IMR-90 (cell line): ENCODE results near the gene STAT4. TPM values are rescaled to one million over a fixed set of nuclear protein-coding genes. Genes with fewer than 3 reads are reported as not detected.

ENCODE experiments used
- ATAC-seq: fragments of 200-7000 bp; cut with Tn5 transposase; 2 replicates; pipeline ENCODE4 v1.9.1; 2020; ENCODE audit warnings: low read depth, mild to moderate bottlenecking, moderate library complexity
- BruUV-seq: library from RNA; stranded (reverse); fragments of 400-500 nt; replicated peaks from 2 replicates; lab custom pipeline; 2021; lab: Mats Ljungman, UMichigan
- CTCF ChIA-PET: fragments of 300-600 bp; formaldehyde crosslinking; extraction: SDS; loops from one replicate; lab custom pipeline; 2021; ENCODE audit warnings: antibody characterized with exemption; lab: Yijun Ruan, JAX
- POLR2A ChIA-PET: fragments of 300-600 bp; sonication (Branson Sonifier 250); formaldehyde crosslinking; loops from one replicate; lab custom pipeline; 2022; ENCODE audit warnings: antibody characterized with exemption; ENCODE audit not compliant: unreplicated experiment; lab: Charles Lee
- DNase-seq: peaks from one replicate; pipeline ENCODE4 v3.0.0; 2013
- H2AFZ ChIP-seq: replicated peaks from 2 replicates; pipeline ENCODE3; 2013; ENCODE audit warnings: low read length, mild to moderate bottlenecking; ENCODE audit not compliant: poor library complexity
- H2AK5ac ChIP-seq: 2 replicates; pipeline ENCODE4 v1.6.1; 2013; ENCODE audit warnings: low read depth, low read length, inconsistent platforms
- H2AK9ac ChIP-seq: replicated peaks from 2 replicates; pipeline ENCODE3; 2013; ENCODE audit warnings: mild to moderate bottlenecking, low read depth, low read length, moderate library complexity; ENCODE audit not compliant: poor library complexity
- H2BK120ac ChIP-seq: 2 replicates; pipeline ENCODE4 v1.6.1; 2013; ENCODE audit warnings: low read depth, low read length, inconsistent platforms
- H2BK15ac ChIP-seq: 3 replicates; pipeline ENCODE4 v1.6.1; 2013; ENCODE audit warnings: low read depth, low read length, inconsistent platforms
- H2BK20ac ChIP-seq: 2 replicates; pipeline ENCODE4 v1.6.1; 2013; ENCODE audit warnings: low read depth, mild to moderate bottlenecking, inconsistent platforms, low read length, moderate library complexity
- H2BK5ac ChIP-seq: 2 replicates; pipeline ENCODE4 v1.6.1; 2013; ENCODE audit warnings: mild to moderate bottlenecking, low read depth, low read length, inconsistent platforms; ENCODE audit not compliant: poor library complexity, severe bottlenecking
- H3K14ac ChIP-seq: replicated peaks from 2 replicates; pipeline ENCODE4 v1.6.1; 2013; ENCODE audit warnings: low read depth, low read length, inconsistent platforms
- H3K18ac ChIP-seq: 2 replicates; pipeline ENCODE4 v1.6.1; 2013; ENCODE audit warnings: low read depth, low read length, control low read depth
- H3K23ac ChIP-seq: 2 replicates; pipeline ENCODE4 v1.6.1; 2013; ENCODE audit warnings: low read depth, low read length, inconsistent platforms
- H3K27ac ChIP-seq: 2 replicates; pipeline ENCODE4 v1.5.1; 2013; ENCODE audit warnings: mild to moderate bottlenecking, control low read depth, low read length; ENCODE audit not compliant: insufficient read depth
- H3K27me3 ChIP-seq: 2 replicates; pipeline ENCODE4 v1.6.1; 2013; ENCODE audit warnings: low read length; ENCODE audit not compliant: control insufficient read depth, insufficient read depth
- H3K36me3 ChIP-seq: 2 replicates; pipeline ENCODE4 v1.6.1; 2013; ENCODE audit warnings: low read length, mixed read lengths; ENCODE audit not compliant: control insufficient read depth, insufficient read depth
- H3K4ac ChIP-seq: 2 replicates; pipeline ENCODE4 v1.6.1; 2013; ENCODE audit warnings: low read depth, low read length, inconsistent platforms
- H3K4me1 ChIP-seq: 2 replicates; pipeline ENCODE4 v1.6.1; 2013; ENCODE audit warnings: low read length, mixed read lengths; ENCODE audit not compliant: control insufficient read depth, insufficient read depth
- H3K4me2 ChIP-seq: 2 replicates; pipeline ENCODE4 v1.6.1; 2013; ENCODE audit warnings: low read depth, mild to moderate bottlenecking, control low read depth, low read length, moderate library complexity
- H3K4me3 ChIP-seq: 2 replicates; pipeline ENCODE4 v1.5.1; 2013; ENCODE audit warnings: low read depth, mild to moderate bottlenecking, control low read depth, low read length, moderate library complexity; ENCODE audit not compliant: insufficient read depth
- H3K56ac ChIP-seq: 2 replicates; pipeline ENCODE4 v1.6.1; 2013; ENCODE audit warnings: low read length, inconsistent platforms; ENCODE audit not compliant: insufficient read depth; ENCODE audit errors: extremely low read depth
- H3K79me1 ChIP-seq, 2 experiments: 2 replicates each; pipeline ENCODE4 v1.6.1; 2013; ENCODE audit warnings: low read length in 2 of 2, inconsistent platforms in 1 of 2, low read depth in 1 of 2
- H3K9ac ChIP-seq: 2 replicates; pipeline ENCODE4 v1.6.1; 2013; ENCODE audit warnings: low read depth, low read length, control low read depth
- H3K9me1 ChIP-seq: 2 replicates; pipeline ENCODE4 v1.6.1; 2013; ENCODE audit warnings: low read length, inconsistent platforms; ENCODE audit not compliant: insufficient read depth
- H3K9me3 ChIP-seq: 2 replicates; pipeline ENCODE4 v1.6.1; 2013; ENCODE audit warnings: low read length; ENCODE audit not compliant: control insufficient read depth, insufficient read depth
- H4K20me1 ChIP-seq: 2 replicates; pipeline ENCODE4 v1.6.1; 2013; ENCODE audit warnings: low read length, inconsistent platforms; ENCODE audit not compliant: insufficient read depth
- H4K5ac ChIP-seq: 2 replicates; pipeline ENCODE4 v1.6.1; 2013; ENCODE audit warnings: mild to moderate bottlenecking, low read depth, low read length, control low read depth
- H4K8ac ChIP-seq, 2 experiments: 2 replicates each; pipeline ENCODE4 v1.6.1; 2013; ENCODE audit warnings: low read depth in 2 of 2, low read length in 2 of 2, control low read depth in 1 of 2, inconsistent platforms in 1 of 2
- H4K91ac ChIP-seq: 2 replicates; pipeline ENCODE4 v1.6.1; 2013; ENCODE audit warnings: low read depth, low read length, inconsistent platforms; ENCODE audit not compliant: insufficient read depth
- CEBPB ChIP-seq: IDR thresholded peaks from 2 replicates; pipeline ENCODE4 v1.6.1; 2012; ENCODE audit warnings: low read depth, low read length, improper control_type of control experiment
- CHD1 ChIP-seq: IDR thresholded peaks from 2 replicates; pipeline ENCODE4 v1.6.1; 2012; ENCODE audit warnings: low read depth, low read length, improper control_type of control experiment
- FOS ChIP-seq: fragments of 150-350 bp; IDR thresholded peaks from 2 replicates; pipeline ENCODE4 v1.6.1; 2016; ENCODE audit warnings: low read depth, low read length
- MXI1 ChIP-seq: IDR thresholded peaks from 2 replicates; pipeline ENCODE4 v1.6.1; 2012; ENCODE audit warnings: low read depth, mild to moderate bottlenecking, low read length, moderate library complexity, borderline replicate concordance
- RAD21 ChIP-seq: IDR thresholded peaks from 2 replicates; pipeline ENCODE4 v1.6.1; 2012; ENCODE audit warnings: low read length, improper control_type of control experiment
- RFX5 ChIP-seq: IDR thresholded peaks from 2 replicates; pipeline ENCODE4 v1.8.0; 2012; ENCODE audit warnings: low read depth, mild to moderate bottlenecking, low read length, moderate library complexity
- WGBS, 2 experiments: methylation state at CpG; one replicate each; pipeline versions ENCODE4 v1.1.5 to v1.1.7; 2013; ENCODE audit warnings: missing lambda C conversion rate in 2 of 2; ENCODE audit not compliant: insufficient read length in 1 of 2; ENCODE audit errors: extremely low coverage in 2 of 2; 5-methylcytosine and 5-hydroxymethylcytosine counted together
- dilution Hi-C: fragments of 300-500 bp; cut with HindIII; formaldehyde crosslinking; loops from one replicate; pipeline ENCODE4 v1.14.3; 2018; ENCODE audit warnings: low sequenced_read_pairs; ENCODE audit not compliant: unreplicated experiment
- in situ Hi-C: fragments of 300-500 bp; cut with MboI; formaldehyde crosslinking; loops from 3 replicates; pipeline ENCODE4 v1.14.3; 2019; ENCODE audit warnings: low sequenced_read_pairs, inconsistent platforms, mixed read lengths
- intact Hi-C: fragments of 100-400 bp; cut with micrococcal nuclease; formaldehyde crosslinking; loops from 2 replicates; pipeline ENCODE4 v1.10.0; 2022
- polyA plus RNA-seq, 3 experiments: library from polyadenylated mRNA; depleted of rRNA; stranded (reverse); fragments of >200 nt; gene quantifications; 2 replicates each; pipeline ENCODE4 v1.2.3, GENCODE V29; 2012; ENCODE audit warnings: low replicate concordance in 1 of 3
- total RNA-seq: library from RNA; depleted of rRNA; stranded (reverse); fragments of >200 nt; gene quantifications from 2 replicates; pipeline ENCODE4 v1.2.3, GENCODE V29; 2012
- TF ChIP-seq, protein P1 (sequence below): fragments of 150-350 bp; IDR thresholded peaks from 2 replicates; pipeline ENCODE4 v1.6.1; 2016; ENCODE audit warnings: low read depth, mild to moderate bottlenecking, low read length, moderate library complexity, borderline replicate concordance

STAT4 gene
- total and polyA plus RNA-seq, 2 of the 4 experiments (the other 2 are of a cell fraction), result 0.36 to 0.48 TPM

DNA sequence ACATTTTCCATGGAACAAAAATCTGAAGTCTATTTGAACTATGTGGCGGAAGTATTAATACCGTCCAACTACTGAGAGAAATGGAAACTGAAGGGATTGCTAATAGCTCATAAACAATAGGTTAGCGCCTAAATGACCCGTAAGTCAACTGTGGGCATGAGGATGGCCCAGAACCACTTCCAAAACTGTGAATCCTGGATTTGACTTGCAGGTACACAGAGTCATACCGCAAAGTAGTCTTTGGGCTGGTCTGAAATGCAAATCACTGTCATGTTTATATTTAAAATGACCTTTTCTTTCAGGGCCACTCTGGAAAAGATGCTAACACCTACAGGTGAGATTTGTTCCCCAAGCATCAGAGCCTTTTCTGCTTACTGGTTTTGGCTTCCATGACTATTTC is 50.6 kb downstream of the STAT4 start:
- dilution Hi-C loops, result no loop called here
- no peaks in the 10 kb centered on the region for H3K4me1 ChIP-seq
- no peaks in the 10 kb centered on the region for H4K20me1 ChIP-seq
- no peaks in the 10 kb centered on the region for H3K27me3 ChIP-seq
- ATAC-seq, result no peak
- H3K4me3 ChIP-seq, result no peak overlapping the region
- intact Hi-C loops, result no loop called here
- no peak overlapping the region for H3K9ac ChIP-seq
- H3K56ac ChIP-seq, result no peak overlapping the region
- no peak overlapping the region for H3K23ac ChIP-seq
- H3K36me3 ChIP-seq, result no peaks in the 10 kb centered on the region
- no peak overlapping the region for H2AK5ac ChIP-seq
- no peak overlapping the region for H4K8ac ChIP-seq
- no peaks in the 10 kb centered on the region for H3K9me3 ChIP-seq
- no peak overlapping the region for H3K27ac ChIP-seq
- no peak for DNase-seq
- no peak overlapping the region for H3K4me2 ChIP-seq
- CTCF ChIA-PET, result no interaction called here
- no peak overlapping the region for H2BK15ac ChIP-seq
- H4K91ac ChIP-seq, result no peak overlapping the region
- H2BK20ac ChIP-seq, result no peak overlapping the region
- no peak overlapping the region for H3K18ac ChIP-seq
- no peak overlapping the region for H3K4ac ChIP-seq
- H4K5ac ChIP-seq, result no peak overlapping the region
- POLR2A ChIA-PET, result no interaction called here
- TF ChIP-seq CEBPB (no peak), CHD1 (no peak), RAD21 (no peak), MXI1 (no peak), RFX5 (no peak), FOS (no peak)
- TF ChIP-seq, protein P1, sequence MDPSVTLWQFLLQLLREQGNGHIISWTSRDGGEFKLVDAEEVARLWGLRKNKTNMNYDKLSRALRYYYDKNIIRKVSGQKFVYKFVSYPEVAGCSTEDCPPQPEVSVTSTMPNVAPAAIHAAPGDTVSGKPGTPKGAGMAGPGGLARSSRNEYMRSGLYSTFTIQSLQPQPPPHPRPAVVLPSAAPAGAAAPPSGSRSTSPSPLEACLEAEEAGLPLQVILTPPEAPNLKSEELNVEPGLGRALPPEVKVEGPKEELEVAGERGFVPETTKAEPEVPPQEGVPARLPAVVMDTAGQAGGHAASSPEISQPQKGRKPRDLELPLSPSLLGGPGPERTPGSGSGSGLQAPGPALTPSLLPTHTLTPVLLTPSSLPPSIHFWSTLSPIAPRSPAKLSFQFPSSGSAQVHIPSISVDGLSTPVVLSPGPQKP, result no peak
- in situ Hi-C loops, result no loop called here
- no peak overlapping the region for H2AFZ ChIP-seq
- H2BK120ac ChIP-seq, result no peak overlapping the region
- no CpG with 5 or more reads among the region's 5 CpGs for WGBS, 2 experiments
- BruUV-seq, result no TSS peak
- H3K9me1 ChIP-seq, result no peaks in the 10 kb centered on the region
- H3K14ac ChIP-seq, result no peak overlapping the region
- no peaks in the 10 kb centered on the region for H3K79me1 ChIP-seq
- H2AK9ac ChIP-seq, result no peak overlapping the region
- H2BK5ac ChIP-seq, result no peak overlapping the region
